GM12864 (cell line): ENCODE data around the gene COL18A1.

Source experiments
- DNase-seq: peaks from one replicate; pipeline ENCODE4 v3.0.0-alpha.2; 2011; ENCODE audit warnings: low read depth
- H3K4me3 ChIP-seq: 2 replicates; pipeline ENCODE4 v1.5.1; 2011; ENCODE audit warnings: mild to moderate bottlenecking, low read depth, low read length, control low read depth
- TF ChIP-seq, protein P1 (sequence below): IDR thresholded peaks from 2 replicates; pipeline ENCODE4 v1.5.1; 2011; ENCODE audit warnings: low read depth, mild to moderate bottlenecking, moderate library complexity, low read length, control low read depth, inconsistent platforms; ENCODE audit errors: missing control alignments

COL18A1 gene

GRCh38 chr21:45416620-45417019 is 11.7 kb downstream of the COL18A1 start:
- TF ChIP-seq, protein P1, sequence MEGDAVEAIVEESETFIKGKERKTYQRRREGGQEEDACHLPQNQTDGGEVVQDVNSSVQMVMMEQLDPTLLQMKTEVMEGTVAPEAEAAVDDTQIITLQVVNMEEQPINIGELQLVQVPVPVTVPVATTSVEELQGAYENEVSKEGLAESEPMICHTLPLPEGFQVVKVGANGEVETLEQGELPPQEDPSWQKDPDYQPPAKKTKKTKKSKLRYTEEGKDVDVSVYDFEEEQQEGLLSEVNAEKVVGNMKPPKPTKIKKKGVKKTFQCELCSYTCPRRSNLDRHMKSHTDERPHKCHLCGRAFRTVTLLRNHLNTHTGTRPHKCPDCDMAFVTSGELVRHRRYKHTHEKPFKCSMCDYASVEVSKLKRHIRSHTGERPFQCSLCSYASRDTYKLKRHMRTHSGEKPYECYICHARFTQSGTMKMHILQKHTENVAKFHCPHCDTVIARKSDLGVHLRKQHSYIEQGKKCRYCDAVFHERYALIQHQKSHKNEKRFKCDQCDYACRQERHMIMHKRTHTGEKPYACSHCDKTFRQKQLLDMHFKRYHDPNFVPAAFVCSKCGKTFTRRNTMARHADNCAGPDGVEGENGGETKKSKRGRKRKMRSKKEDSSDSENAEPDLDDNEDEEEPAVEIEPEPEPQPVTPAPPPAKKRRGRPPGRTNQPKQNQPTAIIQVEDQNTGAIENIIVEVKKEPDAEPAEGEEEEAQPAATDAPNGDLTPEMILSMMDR = no peak
- no peak for DNase-seq
- H3K4me3 ChIP-seq = no peak overlapping the region

- TF ChIP-seq, protein P1 = no peak
- no peak for DNase-seq
- no peak overlapping the region for H3K4me3 ChIP-seq
These were observed 12.4 kb downstream of the COL18A1 start for GRCh38 chr21:45417256-45417950.

- TF ChIP-seq, protein P1 = no peak
- no peak for DNase-seq
- H3K4me3 ChIP-seq = no peak overlapping the region
These were observed 13.0 kb downstream of the COL18A1 start for GRCh38 chr21:45417951-45418300.

- TF ChIP-seq, protein P1 = no peak
These were observed 13.5 kb downstream of the COL18A1 start for GRCh38 chr21:45418301-45419071.

GRCh38 chr21:45419162-45419561 is 14.2 kb downstream of the COL18A1 start:
- DNase-seq = no peak
- TF ChIP-seq, protein P1 = no peak
- H3K4me3 ChIP-seq = no peak overlapping the region

More at GRCh38 chr21:45418301-45419071, 13.5 kb downstream of the COL18A1 start:
- no peak for DNase-seq
- H3K4me3 ChIP-seq = no peak overlapping the region

- no peak for DNase-seq
- H3K4me3 ChIP-seq = no peak overlapping the region
- TF ChIP-seq, protein P1 = no peak
These were observed 15.4 kb downstream of the COL18A1 start for GRCh38 chr21:45420061-45421041.
